Mucosa of rectum (tissue), 2 donors: ENCODE measurements around the gene HS3ST6.

Experiments used
- H3K27ac ChIP-seq, 2 donors: one replicate each; pipeline ENCODE4 v1.7.0; 2013; ENCODE audit warnings: inconsistent platforms in 2 of 2, low read depth in 2 of 2, low read length in 2 of 2
- H3K27me3 ChIP-seq, 2 donors: one replicate each; pipeline ENCODE4 v1.7.0; 2013; ENCODE audit warnings: low read length in 2 of 2; ENCODE audit not compliant: control insufficient read depth in 2 of 2, insufficient read depth in 2 of 2
- H3K36me3 ChIP-seq, 2 donors: one replicate each; pipeline ENCODE4 v1.7.0; 2013; ENCODE audit warnings: low read length in 2 of 2; ENCODE audit not compliant: control insufficient read depth in 2 of 2, insufficient read depth in 2 of 2
- H3K4me1 ChIP-seq, 2 donors: one replicate each; pipeline ENCODE4 v1.7.0; 2013; ENCODE audit warnings: low read length in 2 of 2, mild to moderate bottlenecking in 1 of 2; ENCODE audit not compliant: control insufficient read depth in 2 of 2, insufficient read depth in 2 of 2
- H3K4me3 ChIP-seq, 2 donors: one replicate each; pipeline ENCODE4 v1.7.0; 2013; ENCODE audit warnings: low read length in 2 of 2
- H3K9ac ChIP-seq, 2 donors: one replicate each; pipeline ENCODE4 v1.7.0; 2013; ENCODE audit warnings: low read length in 2 of 2, low read depth in 1 of 2, mild to moderate bottlenecking in 1 of 2
- H3K9me3 ChIP-seq, 2 donors: one replicate each; pipeline ENCODE4 v1.7.0; 2013; ENCODE audit warnings: low read length in 2 of 2; ENCODE audit not compliant: control insufficient read depth in 2 of 2
- donor health status: healthy.
- donor health status: Normal muscosa, but diverticular disease.

Gene HS3ST6

GRCh38 chr16:1915732-1916639 is 2.2 kb downstream of the HS3ST6 start:
- Histone ChIP-seq H3K27ac (no peak overlapping the region), H3K9me3 (no peaks in the 10 kb centered on the region), H3K36me3 (no peaks in the 10 kb centered on the region), H3K4me1 (peaks cover 25 to 29% of the 10 kb centered on the region in 2 donors), H3K9ac (no peak overlapping the region), H3K4me3 (no peak overlapping the region), H3K27me3 (peaks cover 31 to 36% of the 10 kb centered on the region in 2 donors)

- Histone ChIP-seq H3K4me3 (no peak overlapping the region), H3K36me3 (no peaks in the 10 kb centered on the region), H3K9me3 (no peaks in the 10 kb centered on the region), H3K9ac (no peak overlapping the region), H3K27ac (no peak overlapping the region), H3K4me1 (peaks cover 23 to 32% of the 10 kb centered on the region in 2 donors), H3K27me3 (peaks cover 21 to 26% of the 10 kb centered on the region in 2 donors)
These were observed 3.2 kb downstream of the HS3ST6 start for GRCh38 chr16:1914988-1915387.

- no peaks in the 10 kb centered on the region for H3K36me3 ChIP-seq
- H3K9ac ChIP-seq: peak overlapping the region in 1 of 2 donors; percentile 60
- H3K27ac ChIP-seq: peak overlapping the region; percentile 76 to 84
- H3K27me3 ChIP-seq: peaks cover 14 to 17% of the 10 kb centered on the region in 2 donors
- peaks cover 29 to 40% of the 10 kb centered on the region in 2 donors for H3K4me1 ChIP-seq
- H3K9me3 ChIP-seq: no peaks in the 10 kb centered on the region
- no peak overlapping the region for H3K4me3 ChIP-seq
These were observed 4.1 kb downstream of the HS3ST6 start for GRCh38 chr16:1914084-1914608.

GRCh38 chr16:1913327-1914083 is 4.7 kb downstream of the HS3ST6 start:
- H3K4me1 ChIP-seq: peaks cover 31 to 42% of the 10 kb centered on the region in 2 donors
- peak overlapping the region; percentile 76 to 84 for H3K27ac ChIP-seq
- peak overlapping the region; percentile 24 to 73 for H3K9ac ChIP-seq

GRCh38 chr16:1912215-1912543 is 6.0 kb downstream of the HS3ST6 start:
- no peaks in the 10 kb centered on the region for H3K36me3 ChIP-seq
- H3K4me3 ChIP-seq: no peak overlapping the region
- H3K27me3 ChIP-seq: peaks cover 5 to 11% of the 10 kb centered on the region in 2 donors
- H3K9ac ChIP-seq: no peak overlapping the region
- peaks cover 31 to 42% of the 10 kb centered on the region in 2 donors for H3K4me1 ChIP-seq
- H3K9me3 ChIP-seq: no peaks in the 10 kb centered on the region
- H3K27ac ChIP-seq: no peak overlapping the region

More at GRCh38 chr16:1913327-1914083, 4.7 kb downstream of the HS3ST6 start:
- Histone ChIP-seq H3K9me3 (no peaks in the 10 kb centered on the region), H3K36me3 (no peaks in the 10 kb centered on the region), H3K4me3 (no peak overlapping the region), H3K27me3 (peaks cover 9 to 17% of the 10 kb centered on the region in 2 donors)

GRCh38 chr16:1911467-1912214 is 6.6 kb downstream of the HS3ST6 start:
- peaks cover 0 to 5% of the 10 kb centered on the region in 2 donors for H3K27me3 ChIP-seq
- H3K36me3 ChIP-seq: no peaks in the 10 kb centered on the region
- no peaks in the 10 kb centered on the region for H3K9me3 ChIP-seq
- H3K9ac ChIP-seq: no peak overlapping the region
- H3K27ac ChIP-seq: no peak overlapping the region
- H3K4me1 ChIP-seq: peaks cover 31 to 42% of the 10 kb centered on the region in 2 donors
- no peak overlapping the region for H3K4me3 ChIP-seq

GRCh38 chr16:1909561-1910231 is 8.5 kb downstream of the HS3ST6 start:
- Histone ChIP-seq H3K27me3 (peaks cover 0 to 4% of the 10 kb centered on the region in 2 donors), H3K4me3 (no peak overlapping the region), H3K9me3 (no peaks in the 10 kb centered on the region), H3K36me3 (no peaks in the 10 kb centered on the region), H3K27ac (peak overlapping the region; percentile 52 to 63), H3K4me1 (peaks cover 33 to 40% of the 10 kb centered on the region in 2 donors), H3K9ac (peak overlapping the region in 1 of 2 donors; percentile 54)

- no peak overlapping the region for H3K4me3 ChIP-seq
- no peak overlapping the region for H3K9ac ChIP-seq
- H3K27me3 ChIP-seq: no peaks in the 10 kb centered on the region
- no peaks in the 10 kb centered on the region for H3K36me3 ChIP-seq
- H3K27ac ChIP-seq: no peak overlapping the region
- no peaks in the 10 kb centered on the region for H3K9me3 ChIP-seq
- H3K4me1 ChIP-seq: peaks cover 28 to 33% of the 10 kb centered on the region in 2 donors
These were observed 9.2 kb downstream of the HS3ST6 start for GRCh38 chr16:1908983-1909382.

GRCh38 chr16:1908184-1908583 is 10.0 kb downstream of the HS3ST6 start:
- Histone ChIP-seq H3K4me3 (no peak overlapping the region), H3K9me3 (no peaks in the 10 kb centered on the region), H3K9ac (no peak overlapping the region), H3K4me1 (peaks cover 22 to 25% of the 10 kb centered on the region in 2 donors), H3K36me3 (no peaks in the 10 kb centered on the region), H3K27me3 (no peaks in the 10 kb centered on the region), H3K27ac (no peak overlapping the region)
